ENCODE measurements around the gene COPZ1.

GRCh38 chr12:54398218-54398617 lies 73.3 kb downstream of the COPZ1 start:
- no peak for TF ChIP-seq EZH2phosphoT487 (IDR thresholded peaks at IDR 0.05; ENCODE audit: insufficient read depth, low read depth)
- TF ChIP-seq EZH2 (IDR thresholded peaks at IDR 0.05; ENCODE audit: insufficient read depth, poor library complexity, severe bottlenecking) = no peak

Data from GM23248 (cell line).